Stimulated activated CD4-positive, alpha-beta T cell treated with anti-CD3 and anti-CD28 coated beads, Interleukin-1b, Interleukin-23, amount 100 ng/mL, for 48 hours (primary cell): ENCODE measurements around the gene SLC44A3.
A peak's percentile ranks its signal among the peaks of the same experiment; 100 is the strongest.
"Not testable (repeated sequence)": the region's sequence is repeated elsewhere in the genome, so short reads cannot be mapped to it uniquely, and the experiment has no call there.

Experiments used
- DNase-seq: peaks from one replicate; pipeline ENCODE4 v3.0.0-alpha.2; 2020

The SLC44A3 gene

GRCh38 chr1:94919241-94920030 lies 99.3 kb downstream of the SLC44A3 start:
- no peak for DNase-seq

GRCh38 chr1:94920061-94920460 lies 99.9 kb downstream of the SLC44A3 start:
- DNase-seq = no peak

GRCh38 chr1:94921977-94922376 lies 101.8 kb downstream of the SLC44A3 start:
- no peak for DNase-seq

- DNase-seq = no peak
Observed at GRCh38 chr1:94922761-94923331, 102.7 kb downstream of the SLC44A3 start.

- no peak for DNase-seq
Observed at GRCh38 chr1:94925004-94925403, 104.8 kb downstream of the SLC44A3 start.

GRCh38 chr1:94925561-94926125 lies 105.5 kb downstream of the SLC44A3 start:
- no peak for DNase-seq

- peak; percentile 22 for DNase-seq
Observed at GRCh38 chr1:94926126-94926914, 106.2 kb downstream of the SLC44A3 start.

- DNase-seq = peak; percentile 72
Observed at GRCh38 chr1:94926915-94927404, 106.8 kb downstream of the SLC44A3 start, which contains the start of gene CNN3. Gene CNN3, minus strand, starts transcription at chr1:94927110. Its CDS starts 216 bp downstream, at chr1:94926894.

- no peak for DNase-seq
Observed at GRCh38 chr1:94927405-94928175, 107.4 kb downstream of the SLC44A3 start.

GRCh38 chr1:94928293-94928939 lies 108.3 kb downstream of the SLC44A3 start:
- no peak for DNase-seq

GRCh38 chr1:94929351-94930217 lies 109.4 kb downstream of the SLC44A3 start:
- no peak for DNase-seq

GRCh38 chr1:94931254-94931841 lies 111.2 kb downstream of the SLC44A3 start:
- DNase-seq = no peak

- DNase-seq = no peak
Observed at GRCh38 chr1:94934551-94934950, 114.4 kb downstream of the SLC44A3 start.

- DNase-seq = no peak
Observed at GRCh38 chr1:94935034-94935433, 114.9 kb downstream of the SLC44A3 start.

GRCh38 chr1:94935476-94935875 lies 115.3 kb downstream of the SLC44A3 start:
- no peak for DNase-seq

- no peak for DNase-seq
Observed at GRCh38 chr1:94936861-94937620, 116.9 kb downstream of the SLC44A3 start.

GRCh38 chr1:94937820-94938219 lies 117.7 kb downstream of the SLC44A3 start:
- DNase-seq = no peak

GRCh38 chr1:94940738-94941137 lies 120.6 kb downstream of the SLC44A3 start:
- no peak for DNase-seq

GRCh38 chr1:94941480-94941879 lies 121.3 kb downstream of the SLC44A3 start:
- not testable (repeated sequence) for DNase-seq
